Stimulated activated CD4-positive, alpha-beta T cell treated with anti-CD3 and anti-CD28 coated beads, Interleukin-15, amount 100 ng/mL, for 48 hours (primary cell): ENCODE measurements around the gene CADM2.

Source experiments
- DNase-seq, 2 donors: peaks; one replicate each; pipeline ENCODE4 v3.0.0-alpha.2; 2020; ENCODE audit warnings: low read depth in 2 of 2

The CADM2 gene

GRCh38 chr3:84984429-84984828, 25.6 kb downstream of the CADM2 start:
- no peak for DNase-seq

GRCh38 chr3:84985795-84986194, 27.0 kb downstream of the CADM2 start:
- no peak for DNase-seq

- DNase-seq, result no peak
Measured at GRCh38 chr3:84987706-84988504, 29.1 kb downstream of the CADM2 start.

- no peak for DNase-seq
Measured at GRCh38 chr3:84989102-84989501, 30.3 kb downstream of the CADM2 start.

- no peak for DNase-seq
Measured at GRCh38 chr3:84991422-84991900, 32.7 kb downstream of the CADM2 start.

- DNase-seq, result no peak
Measured at GRCh38 chr3:84993956-84994355, 35.2 kb downstream of the CADM2 start.

GRCh38 chr3:84998545-84998944, 39.8 kb downstream of the CADM2 start:
- DNase-seq, result no peak

- no peak for DNase-seq
Measured at GRCh38 chr3:85003479-85003878, 44.7 kb downstream of the CADM2 start.

- DNase-seq, result no peak
Measured at GRCh38 chr3:85004147-85004546, 45.4 kb downstream of the CADM2 start.

GRCh38 chr3:85005946-85006345, 47.2 kb downstream of the CADM2 start:
- no peak for DNase-seq

- DNase-seq, result no peak
Measured at GRCh38 chr3:85007195-85008094, 48.7 kb downstream of the CADM2 start.

- DNase-seq, result no peak
Measured at GRCh38 chr3:85020828-85021227, 62.0 kb downstream of the CADM2 start.

- no peak for DNase-seq
Measured at GRCh38 chr3:85030052-85030451, 71.3 kb downstream of the CADM2 start.

GRCh38 chr3:85037203-85037602, 78.4 kb downstream of the CADM2 start:
- no peak for DNase-seq

GRCh38 chr3:85041001-85041400, 82.2 kb downstream of the CADM2 start:
- DNase-seq, result no peak

GRCh38 chr3:85041562-85042055, 82.8 kb downstream of the CADM2 start:
- DNase-seq, result no peak

- DNase-seq, result no peak
Measured at GRCh38 chr3:85050821-85051220, 92.0 kb downstream of the CADM2 start.

- DNase-seq, result no peak
Measured at GRCh38 chr3:85051786-85052185, 93.0 kb downstream of the CADM2 start.

GRCh38 chr3:85053626-85054025, 94.8 kb downstream of the CADM2 start:
- no peak for DNase-seq

- no peak for DNase-seq
Measured at GRCh38 chr3:85054579-85054978, 95.8 kb downstream of the CADM2 start.

- no peak for DNase-seq
Measured at GRCh38 chr3:85068911-85069310, 110.1 kb downstream of the CADM2 start.

GRCh38 chr3:85074003-85074402, 115.2 kb downstream of the CADM2 start:
- DNase-seq, result no peak

- no peak for DNase-seq
Measured at GRCh38 chr3:85075663-85076062, 116.9 kb downstream of the CADM2 start.
